Measurements from ENCODE around the gene LHPP.

Gene LHPP

DNA sequence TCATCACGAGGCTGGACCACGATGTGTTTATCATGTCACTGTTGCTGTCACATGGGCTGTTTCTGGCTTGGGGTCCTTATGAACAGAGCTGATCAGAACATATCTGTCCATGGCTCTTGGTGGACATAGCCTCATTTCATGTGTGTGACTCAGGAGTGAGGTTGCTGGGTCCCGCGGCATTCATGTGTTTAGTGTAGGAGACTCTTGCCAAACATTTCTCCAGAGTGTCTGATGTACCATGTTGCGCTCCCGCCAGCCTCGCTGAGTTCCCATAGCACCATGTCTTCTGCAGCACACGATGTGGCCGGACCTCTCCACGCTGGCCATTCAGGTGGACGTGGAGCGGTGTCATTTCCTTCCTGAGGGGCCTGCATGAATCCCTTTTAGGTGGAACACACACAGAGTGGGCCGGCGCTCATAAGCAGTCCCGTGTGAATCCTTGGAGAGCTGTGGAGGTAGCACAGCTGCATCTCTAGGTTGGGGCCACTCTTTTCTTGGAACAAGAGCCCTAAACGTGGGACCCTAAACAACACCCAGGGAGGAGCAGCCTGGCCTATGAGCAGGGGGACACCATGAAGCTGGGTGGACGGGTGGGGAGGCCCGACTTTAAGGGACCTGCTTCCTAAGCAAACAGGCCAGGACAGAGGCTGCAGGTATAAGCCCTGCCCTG, 134.6 kb downstream of the LHPP start:
- H3K4me2 ChIP-seq, result peak overlapping the region in 9 of 11 experiments; percentile 35 to 99 (median 97); a peak in 18 of 22 replicates
- H3K36me3 ChIP-seq, result no peaks in the 10 kb centered on the region
- TF ChIP-seq Cebpa-rat (IDR thresholded peaks at IDR 0.05), result no peak
- H4K20me1 ChIP-seq, result peaks cover 0 to 28% (median 10%) of the 10 kb centered on the region in 11 experiments; a peak in 12 of 22 replicates
- H3K4me3 ChIP-seq, result no peak overlapping the region
- H3K9ac ChIP-seq, result no peak overlapping the region
- H3K4me1 ChIP-seq, result peaks cover 8 to 71% (median 64%) of the 10 kb centered on the region in 10 experiments
- H3K27me3 ChIP-seq, result peaks cover 0 to 41% (median 0%) of the 10 kb centered on the region in 11 experiments; a peak in 9 of 22 replicates
- peaks cover 11 to 40% (median 22%) of the 10 kb centered on the region in 11 experiments; a peak in 21 of 22 replicates for H3K9me3 ChIP-seq (replicated peaks in 1 of 11)
- H3K27ac ChIP-seq, result peak overlapping the region in 3 of 11 experiments; percentile 29 to 37 (median 34); a peak in 4 of 22 replicates

GRCh38 chr10:124596962-124597845, 135.6 kb downstream of the LHPP start:
- H3K27ac ChIP-seq, result peak overlapping the region in 2 of 11 experiments; percentile 29 to 35; a peak in 2 of 22 replicates
- H3K9ac ChIP-seq, result peak overlapping the region in 3 of 11 experiments; percentile 5 to 57 (median 9); a peak in 3 of 22 replicates
- peaks cover 0 to 51% (median 0%) of the 10 kb centered on the region in 11 experiments; a peak in 9 of 22 replicates for H3K27me3 ChIP-seq
- peak overlapping the region in 9 of 11 experiments; percentile 50 to 99 (median 97); a peak in 18 of 22 replicates for H3K4me2 ChIP-seq
- peaks cover 17 to 80% (median 74%) of the 10 kb centered on the region in 10 experiments for H3K4me1 ChIP-seq
- peaks cover 0 to 38% (median 18%) of the 10 kb centered on the region in 11 experiments; a peak in 13 of 22 replicates for H4K20me1 ChIP-seq
- H3K9me3 ChIP-seq (replicated peaks in 1 of 11), result peaks cover 5 to 30% (median 12%) of the 10 kb centered on the region in 11 experiments; a peak in 20 of 22 replicates
- TF ChIP-seq Cebpa-rat (IDR thresholded peaks at IDR 0.05), result no peak
- H3K4me3 ChIP-seq, result peak overlapping the region in 1 of 10 experiments; percentile 32; a peak in 1 of 20 replicates
- H3K36me3 ChIP-seq, result no peaks in the 10 kb centered on the region

DNA sequence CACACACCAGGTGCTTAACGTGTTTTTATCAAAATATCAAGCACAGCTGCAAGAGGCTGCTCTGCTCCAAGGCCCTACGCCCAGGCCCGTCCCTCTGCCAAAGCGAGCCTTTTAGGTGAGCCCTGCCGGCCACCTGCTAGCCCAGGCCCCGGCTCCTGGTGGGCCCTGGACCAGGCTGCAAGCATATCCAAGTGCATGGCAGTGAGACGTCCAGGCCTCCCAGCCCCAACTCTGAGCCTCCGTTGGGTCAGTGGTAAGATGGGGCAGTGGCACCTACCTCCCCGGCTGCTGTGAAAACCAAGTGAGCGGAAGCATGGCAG, 136.2 kb downstream of the LHPP start:
- peak overlapping the region in 2 of 11 experiments; percentile 5 to 57; a peak in 3 of 22 replicates for H3K9ac ChIP-seq
- peak overlapping the region in 1 of 10 experiments; percentile 32; a peak in 1 of 20 replicates for H3K4me3 ChIP-seq
- H3K9me3 ChIP-seq (replicated peaks in 1 of 11), result peaks cover 5 to 25% (median 8%) of the 10 kb centered on the region in 11 experiments; a peak in 19 of 22 replicates
- H3K4me1 ChIP-seq, result peaks cover 23 to 86% (median 80%) of the 10 kb centered on the region in 10 experiments
- H3K36me3 ChIP-seq, result no peaks in the 10 kb centered on the region
- H3K4me2 ChIP-seq, result peak overlapping the region in 10 of 11 experiments; percentile 24 to 99 (median 96); a peak in 19 of 22 replicates
- peak overlapping the region in 2 of 11 experiments; percentile 29 to 35; a peak in 2 of 22 replicates for H3K27ac ChIP-seq
- H3K27me3 ChIP-seq, result peaks cover 0 to 57% (median 0%) of the 10 kb centered on the region in 11 experiments; a peak in 9 of 22 replicates
- no peak for TF ChIP-seq Cebpa-rat (IDR thresholded peaks at IDR 0.05)
- peaks cover 0 to 42% (median 21%) of the 10 kb centered on the region in 11 experiments; a peak in 13 of 22 replicates for H4K20me1 ChIP-seq

- Histone ChIP-seq H4K20me1 (peaks cover 0 to 45% (median 21%) of the 10 kb centered on the region in 11 experiments; a peak in 13 of 22 replicates), H3K9me3 (replicated peaks in 1 of 11) (peaks cover 5 to 22% (median 8%) of the 10 kb centered on the region in 11 experiments; a peak in 19 of 22 replicates), H3K27ac (peak overlapping the region in 1 of 11 experiments; percentile 35; a peak in 2 of 22 replicates), H3K9ac (peak overlapping the region in 2 of 11 experiments; percentile 5 to 57; a peak in 3 of 22 replicates), H3K36me3 (no peaks in the 10 kb centered on the region), H3K4me2 (peak overlapping the region in 10 of 11 experiments; percentile 24 to 99 (median 96); a peak in 19 of 22 replicates), H3K27me3 (peaks cover 0 to 61% (median 0%) of the 10 kb centered on the region in 11 experiments; a peak in 9 of 22 replicates), H3K4me3 (peak overlapping the region in 1 of 10 experiments; percentile 32; a peak in 1 of 20 replicates), H3K4me1 (peaks cover 27 to 90% (median 84%) of the 10 kb centered on the region in 10 experiments)
- no peak for TF ChIP-seq Cebpa-rat (IDR thresholded peaks at IDR 0.05)
Measured at GRCh38 chr10:124598196-124598595, 136.6 kb downstream of the LHPP start.

DNA sequence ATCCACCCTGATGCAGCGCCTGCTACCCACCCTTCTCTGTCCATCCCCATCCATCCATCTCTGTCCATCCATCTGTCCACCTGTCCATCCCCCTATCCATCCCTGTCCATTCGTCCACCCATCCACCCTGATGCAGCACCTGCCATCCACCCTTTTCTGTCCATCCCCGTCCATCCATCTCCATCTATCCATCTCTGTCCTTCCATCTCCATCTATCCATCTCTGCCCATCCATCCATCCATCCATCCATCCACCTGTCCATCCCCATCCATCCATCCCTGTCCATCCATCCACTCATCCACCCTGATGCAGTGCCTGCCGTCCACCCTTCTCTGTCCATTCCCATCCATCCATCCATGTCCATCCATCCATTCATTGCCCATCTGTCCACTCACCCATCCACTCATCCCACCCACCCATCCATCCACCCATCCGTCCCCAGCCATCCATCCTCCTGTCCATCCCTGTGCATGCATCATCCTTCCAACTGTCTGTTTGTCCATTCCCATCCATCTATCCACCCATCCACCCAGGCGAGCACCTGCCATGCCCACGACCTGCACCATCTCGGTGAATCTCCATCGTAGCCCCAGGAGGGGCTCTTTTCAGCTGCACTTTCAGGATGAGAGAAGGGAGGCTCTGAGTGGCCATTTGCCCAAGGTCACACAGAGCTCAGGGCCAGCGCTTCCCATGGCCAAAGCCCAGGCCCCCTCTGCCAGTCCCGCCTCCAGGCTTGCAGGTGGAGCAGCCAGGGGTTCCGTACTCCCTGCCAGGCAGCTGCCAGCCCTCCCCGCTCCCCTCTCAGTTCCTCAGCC, 137.4 kb downstream of the LHPP start:
- H3K4me3 ChIP-seq, result no peak overlapping the region
- no peak overlapping the region for H3K27ac ChIP-seq
- H3K9ac ChIP-seq, result no peak overlapping the region; a peak in 1 of 22 replicates
- peaks cover 0 to 53% (median 21%) of the 10 kb centered on the region in 11 experiments; a peak in 14 of 22 replicates for H4K20me1 ChIP-seq
- H3K9me3 ChIP-seq (replicated peaks in 1 of 11), result peaks cover 5 to 15% (median 7%) of the 10 kb centered on the region in 11 experiments; a peak in 18 of 22 replicates
- TF ChIP-seq Cebpa-rat (IDR thresholded peaks at IDR 0.05), result no peak
- peaks cover 0 to 68% (median 4%) of the 10 kb centered on the region in 11 experiments; a peak in 12 of 22 replicates for H3K27me3 ChIP-seq
- peak overlapping the region in 9 of 11 experiments; percentile 50 to 99 (median 97); a peak in 18 of 22 replicates for H3K4me2 ChIP-seq
- H3K36me3 ChIP-seq, result no peaks in the 10 kb centered on the region
- H3K4me1 ChIP-seq, result peaks cover 35 to 97% (median 92%) of the 10 kb centered on the region in 10 experiments

DNA sequence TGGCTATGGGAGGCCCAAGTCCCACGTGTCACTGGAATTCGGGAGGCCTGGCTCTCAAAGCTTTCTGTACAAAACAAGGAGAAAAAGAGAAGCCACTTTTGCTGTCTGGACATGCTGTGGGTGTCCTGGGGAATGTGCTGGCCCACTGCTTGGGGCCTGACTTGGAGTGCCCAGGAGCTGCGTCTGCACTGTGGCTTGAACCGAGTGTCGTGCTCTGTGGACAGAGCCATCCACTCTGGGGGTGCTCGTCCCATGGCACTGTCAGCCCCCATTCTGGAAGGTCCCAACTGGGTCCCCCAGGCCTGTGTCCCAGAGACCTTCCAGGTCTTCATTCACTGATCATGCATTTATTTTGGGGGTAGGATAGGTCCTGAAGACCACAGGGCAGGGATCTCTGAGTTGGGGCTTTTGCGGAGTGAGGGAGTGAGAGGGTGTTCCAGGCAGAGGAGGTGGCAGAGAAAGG, 138.0 kb downstream of the LHPP start:
- H3K27me3 ChIP-seq, result peaks cover 0 to 75% (median 6%) of the 10 kb centered on the region in 11 experiments; a peak in 12 of 22 replicates
- TF ChIP-seq Cebpa-rat (IDR thresholded peaks at IDR 0.05), result no peak
- H3K4me1 ChIP-seq, result peaks cover 41 to 100% (median 98%) of the 10 kb centered on the region in 10 experiments
- peak overlapping the region in 9 of 11 experiments; percentile 92 to 99 (median 97); a peak in 17 of 22 replicates for H3K4me2 ChIP-seq
- no peak overlapping the region for H3K4me3 ChIP-seq
- peak overlapping the region in 4 of 11 experiments; percentile 65 to 77 (median 72); a peak in 5 of 22 replicates for H3K27ac ChIP-seq
- H3K36me3 ChIP-seq, result no peaks in the 10 kb centered on the region
- H3K9ac ChIP-seq, result peak overlapping the region in 3 of 11 experiments; percentile 50 to 72 (median 56); a peak in 3 of 22 replicates
- H4K20me1 ChIP-seq, result peaks cover 0 to 59% (median 23%) of the 10 kb centered on the region in 11 experiments; a peak in 14 of 22 replicates
- H3K9me3 ChIP-seq (replicated peaks in 1 of 11), result peaks cover 5 to 9% (median 7%) of the 10 kb centered on the region in 11 experiments; a peak in 18 of 22 replicates

Measured in BLaER1 treated with 17β-estradiol and CSF1 and Interleukin-3, amounts not matched to agents 10 nM and 100 nM (cell line).